A549 (cell line): Measurements from ENCODE around the gene LPAR1. TPM values are rescaled to one million over a fixed set of nuclear protein-coding genes. Genes with fewer than 3 reads are reported as not detected.

Source experiments
- ATAC-seq, 2 experiments: fragments of 200-7000 bp in 1 of 2; fragments of >200 bp in 1 of 2; cut with Nextera tagmentation in 1 of 2; cut with Tn5 transposase in 1 of 2; 3 replicates each; pipeline versions ENCODE4 v1.8.0 to v1.9.1; 2018 to 2020; ENCODE audit warnings: mild to moderate bottlenecking in 1 of 2, moderate library complexity in 1 of 2
- CTCF ChIA-PET: fragments of 300-600 bp; sonication (Branson Sonifier 250); formaldehyde crosslinking; extraction: SDS; loops from one replicate; lab custom pipeline; 2021; ENCODE audit warnings: antibody characterized with exemption, inconsistent platforms; lab: Yijun Ruan, JAX
- POLR2A ChIA-PET: fragments of 350-600 bp; formaldehyde crosslinking; extraction: SDS; loops from one replicate; lab custom pipeline; 2021; ENCODE audit warnings: antibody characterized with exemption, inconsistent platforms; lab: Yijun Ruan, JAX
- DNase-seq, 2 experiments: peaks; one replicate each; pipeline versions ENCODE4 v3.0.0 to v3.0.0-alpha.2; 2011 to 2016; ENCODE audit warnings: low read depth in 1 of 2, low spot score in 1 of 2
- FAIRE-seq: peaks from 2 replicates; lab custom pipeline; 2011; peaks lifted over from hg19 to GRCh38; lab: Jason Lieb, UNC
- H3K27ac ChIP-seq, 2 experiments: fragments of >200 bp; sonication (Bioruptor Twin); formaldehyde crosslinking; 3 replicates each; pipeline ENCODE4 v1.5.1; 2016 to 2017
- H3K4me1 ChIP-seq: fragments of >200 bp; sonication (Bioruptor Twin); formaldehyde crosslinking; 3 replicates; pipeline ENCODE4 v1.6.1; 2016
- H3K4me2 ChIP-seq: fragments of >200 bp; sonication (Bioruptor Twin); formaldehyde crosslinking; 3 replicates; pipeline ENCODE4 v1.6.1; 2016
- H3K4me3 ChIP-seq: fragments of >200 bp; sonication (Bioruptor Twin); formaldehyde crosslinking; 3 replicates; pipeline ENCODE4 v1.5.1; 2016
- H3K9me3 ChIP-seq: fragments of >200 bp; sonication (Bioruptor Twin); formaldehyde crosslinking; 3 replicates; pipeline ENCODE4 v1.6.1; 2016
- BHLHE40 ChIP-seq: IDR thresholded peaks from 2 replicates; pipeline ENCODE4 v1.6.1; 2012; ENCODE audit warnings: low read depth, low read length, inconsistent platforms
- CBX2 ChIP-seq: fragments of 200-600 bp; sonication (generic); IDR thresholded peaks from 2 replicates; pipeline ENCODE4 v1.6.1; 2016; ENCODE audit warnings: low read depth, mild to moderate bottlenecking, borderline replicate concordance
- EHF ChIP-seq: fragments of 250-450 bp; sonication (Bioruptor Pico); IDR thresholded peaks from 2 replicates; pipeline ENCODE4 v1.5.0; 2020; ENCODE audit warnings: mild to moderate bottlenecking
- EP300 ChIP-seq, 2 experiments: fragments of >200 bp; sonication (Bioruptor Twin); formaldehyde crosslinking; IDR thresholded peaks; 2 replicates in 1 of 2; 3 replicates in 1 of 2; pipeline ENCODE4 v1.6.1; 2016 to 2017
- ESRRA ChIP-seq: fragments of 150-350 bp; IDR thresholded peaks from 2 replicates; pipeline ENCODE4 v1.6.1; 2014; ENCODE audit warnings: mild to moderate bottlenecking, low read length, borderline replicate concordance
- FOSB ChIP-seq: fragments of 250-450 bp; sonication (Bioruptor Pico); IDR thresholded peaks from 2 replicates; pipeline ENCODE4 v1.5.0; 2020; ENCODE audit warnings: mild to moderate bottlenecking, moderate library complexity
- HDAC2 ChIP-seq: fragments of 200-600 bp; sonication (generic); IDR thresholded peaks from 2 replicates; pipeline ENCODE4 v1.6.1; 2016
- HOXB13 ChIP-seq: fragments of 250-450 bp; sonication (Bioruptor Pico); IDR thresholded peaks from 2 replicates; pipeline ENCODE4 v1.5.0; 2020; ENCODE audit warnings: low read depth, mild to moderate bottlenecking, moderate library complexity
- JUN ChIP-seq, 2 experiments: fragments of >200 bp; sonication (Bioruptor Twin); formaldehyde crosslinking; IDR thresholded peaks; 2 replicates in 1 of 2; 3 replicates in 1 of 2; pipeline ENCODE4 v1.6.1; 2016 to 2017
- KDM1A ChIP-seq: fragments of 200-600 bp; sonication (generic); IDR thresholded peaks from 2 replicates; pipeline ENCODE4 v1.6.1; 2016; ENCODE audit warnings: low read depth, mild to moderate bottlenecking
- MAZ ChIP-seq: fragments of 150-350 bp; IDR thresholded peaks from 2 replicates; pipeline ENCODE4 v1.6.1; 2014; ENCODE audit warnings: antibody characterized with exemption, low read depth, low read length, borderline replicate concordance
- MYC ChIP-seq: IDR thresholded peaks from 2 replicates; pipeline ENCODE4 v1.6.1; 2012; ENCODE audit warnings: mild to moderate bottlenecking, inconsistent platforms, low read length, improper control_type of control experiment, borderline replicate concordance
- NPAS2 ChIP-seq: fragments of 250-450 bp; sonication (Bioruptor Pico); IDR thresholded peaks from 2 replicates; pipeline ENCODE4 v1.8.0; 2022; ENCODE audit warnings: mild to moderate bottlenecking, moderate library complexity, borderline replicate concordance
- NR3C1 ChIP-seq: fragments of >200 bp; sonication (Bioruptor Twin); formaldehyde crosslinking; IDR thresholded peaks from 3 replicates; pipeline ENCODE4 v1.6.1; 2017
- PHF8 ChIP-seq: fragments of 200-600 bp; sonication (generic); IDR thresholded peaks from 2 replicates; pipeline ENCODE4 v1.6.1; 2016; ENCODE audit warnings: low read depth, mild to moderate bottlenecking, antibody characterized with exemption, moderate library complexity, borderline replicate concordance
- POLR2A ChIP-seq: IDR thresholded peaks from 2 replicates; pipeline ENCODE4 v1.6.1; 2012; ENCODE audit warnings: mild to moderate bottlenecking, low read length
- POLR2AphosphoS2 ChIP-seq: conservative IDR thresholded peaks from 2 replicates; pipeline ENCODE4 v1.6.1; 2012; ENCODE audit warnings: low read length, improper control_type of control experiment, inconsistent platforms
- RFX5 ChIP-seq: fragments of 450-650 bp; IDR thresholded peaks from 2 replicates; pipeline ENCODE4 v1.7.1; 2014; ENCODE audit warnings: antibody characterized with exemption, mild to moderate bottlenecking, moderate library complexity
- SMC3 ChIP-seq: fragments of >200 bp; sonication (Bioruptor Twin); formaldehyde crosslinking; IDR thresholded peaks from 3 replicates; pipeline ENCODE4 v1.6.1; 2018; ENCODE audit warnings: inconsistent platforms
- TFCP2L1 ChIP-seq: fragments of 250-450 bp; sonication (Bioruptor Pico); IDR thresholded peaks from 2 replicates; pipeline ENCODE4 v1.5.0; 2021; ENCODE audit warnings: mild to moderate bottlenecking
- ZC3H11A ChIP-seq: fragments of 450-650 bp; IDR thresholded peaks from 2 replicates; pipeline ENCODE4 v1.6.1; 2014; ENCODE audit warnings: antibody characterized with exemption, mild to moderate bottlenecking
- ZNF302 ChIP-seq: fragments of 250-450 bp; sonication (Bioruptor Pico); IDR thresholded peaks from 2 replicates; pipeline ENCODE4 v1.9.0; 2021; ENCODE audit warnings: inconsistent platforms, mild to moderate bottlenecking, moderate library complexity
- ZSCAN20 ChIP-seq: fragments of 250-450 bp; sonication (Bioruptor Pico); IDR thresholded peaks from 2 replicates; pipeline ENCODE4 v1.8.0; 2022; ENCODE audit warnings: mild to moderate bottlenecking, moderate library complexity
- WGBS: methylation state at CpG from one replicate; pipeline ENCODE4 v1.1.6; 2017; ENCODE audit errors: missing lambda C conversion rate; 5-methylcytosine and 5-hydroxymethylcytosine counted together
- polyA plus RNA-seq, 4 experiments: library from polyadenylated mRNA; depleted of rRNA in 3 of 4; stranded (reverse); fragments of >200 nt; fragmentation: RNase III in 1 of 4; extraction: RNeasy Plus Mini Kit Qiagen cat#74134 plus additional on column Dnase treatment in 1 of 4; gene quantifications; 2 replicates in 3 of 4; 3 replicates in 1 of 4; pipeline ENCODE4 v1.2.3, GENCODE V29; 2011 to 2017
- TF ChIP-seq, protein P1 (sequence below): fragments of 450-650 bp; IDR thresholded peaks from 2 replicates; pipeline ENCODE4 v1.6.1; 2014; ENCODE audit warnings: antibody characterized with exemption
- TF ChIP-seq, protein P2 (sequence below): fragments of >200 bp; sonication (Bioruptor Twin); formaldehyde crosslinking; IDR thresholded peaks from 2 replicates; pipeline ENCODE4 v1.6.1; 2016
- TF ChIP-seq, protein P3 (sequence below): fragments of 250-450 bp; sonication (Bioruptor Pico); IDR thresholded peaks from 2 replicates; pipeline ENCODE4 v1.5.0; 2021; ENCODE audit warnings: mild to moderate bottlenecking, moderate library complexity, borderline replicate concordance
- TF ChIP-seq, protein P4 (sequence below): fragments of 150-350 bp; IDR thresholded peaks from 2 replicates; pipeline ENCODE4 v1.6.1; 2014; ENCODE audit warnings: low read depth, mild to moderate bottlenecking, low read length
- TF ChIP-seq, protein P5 (sequence below): fragments of >200 bp; sonication (Bioruptor Twin); formaldehyde crosslinking; IDR thresholded peaks from 3 replicates; pipeline ENCODE4 v1.6.1; 2016

The LPAR1 gene
- polyA plus RNA-seq, 2 of the 4 experiments (the other 2 are of a cell fraction): 15.8 to 33.7 TPM

DNA sequence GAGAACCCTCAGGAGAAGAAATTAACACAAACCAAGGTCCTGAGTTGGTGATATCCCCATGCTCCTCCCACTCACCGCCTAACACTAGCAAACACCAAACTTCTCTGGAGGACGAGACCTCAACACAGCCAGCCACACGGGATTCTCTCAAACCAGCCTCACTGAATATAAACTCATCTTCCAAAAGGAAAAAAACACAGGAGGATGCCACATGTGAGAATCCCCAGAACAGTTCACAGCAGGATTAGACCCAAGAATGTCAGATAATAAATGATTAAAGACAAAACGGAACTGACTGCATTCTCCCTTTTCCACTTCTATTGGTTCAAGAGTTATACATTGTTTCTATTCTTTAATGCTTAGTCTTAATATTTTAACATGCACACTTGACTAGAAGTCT lies 89.2 kb downstream of the LPAR1 start:
- 0 out of 6 replicates have a peak overlapping the region, but pooled peaks of 1 of the 2 experiments have one; percentile 1 for H3K27ac ChIP-seq
- ChIA-PET POLR2A (no interaction called here), CTCF (no interaction called here)

DNA sequence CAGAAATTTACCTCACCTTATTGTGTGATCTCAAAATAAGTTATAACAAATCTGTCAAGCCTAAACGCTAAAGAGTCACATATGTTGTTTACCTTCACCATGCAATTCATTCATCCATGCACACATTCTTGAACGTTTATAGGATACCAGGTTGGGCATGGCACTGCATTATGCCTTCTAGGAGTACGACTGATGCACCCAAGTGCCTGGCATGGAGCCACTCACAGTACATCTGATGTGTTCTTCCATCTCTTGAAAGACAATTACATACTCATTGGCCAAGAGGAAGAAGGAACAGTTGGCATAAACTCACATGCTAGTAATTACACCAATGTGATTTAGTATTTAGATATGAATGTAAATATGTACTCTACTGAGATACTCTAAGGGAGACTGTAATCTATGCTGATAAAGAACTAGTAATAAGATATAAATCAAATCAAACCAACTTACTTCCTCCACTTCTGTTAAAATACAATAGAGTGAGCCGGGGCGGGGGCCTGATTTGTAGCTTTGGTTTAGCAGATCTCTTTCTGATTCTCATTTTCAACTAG lies 90.7 kb downstream of the LPAR1 start:
- no peak overlapping the region for H3K27ac ChIP-seq
- H3K4me1 ChIP-seq: peaks cover 40% of the 10 kb centered on the region
- 79% methylated on average over 5 of the region's 5 CpGs for WGBS
- no peak for DNase-seq
- no peak for ATAC-seq
- H3K9me3 ChIP-seq: no peaks in the 10 kb centered on the region
- POLR2A ChIA-PET: no interaction called here
- no peak for TF ChIP-seq JUN (IDR thresholded peaks at IDR 0.05)
- TF ChIP-seq ZSCAN20 (CRISPR knock-in tag): no peak
- TF ChIP-seq CBX2: no peak
- no peak for TF ChIP-seq HOXB13
- no peak for TF ChIP-seq POLR2AphosphoS2
- TF ChIP-seq NPAS2 (CRISPR knock-in tag): no peak
- no peak for TF ChIP-seq ESRRA
- no peak for TF ChIP-seq FOSB
- no peak for TF ChIP-seq MYC
- TF ChIP-seq, protein P1, sequence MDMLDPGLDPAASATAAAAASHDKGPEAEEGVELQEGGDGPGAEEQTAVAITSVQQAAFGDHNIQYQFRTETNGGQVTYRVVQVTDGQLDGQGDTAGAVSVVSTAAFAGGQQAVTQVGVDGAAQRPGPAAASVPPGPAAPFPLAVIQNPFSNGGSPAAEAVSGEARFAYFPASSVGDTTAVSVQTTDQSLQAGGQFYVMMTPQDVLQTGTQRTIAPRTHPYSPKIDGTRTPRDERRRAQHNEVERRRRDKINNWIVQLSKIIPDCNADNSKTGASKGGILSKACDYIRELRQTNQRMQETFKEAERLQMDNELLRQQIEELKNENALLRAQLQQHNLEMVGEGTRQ: no peak
- TF ChIP-seq ZC3H11A: no peak
- TF ChIP-seq RFX5: no peak
- TF ChIP-seq PHF8: no peak
- no peak for TF ChIP-seq KDM1A
- H3K4me2 ChIP-seq: no peak overlapping the region
- CTCF ChIA-PET: no interaction called here
- no peak overlapping the region for H3K4me3 ChIP-seq
- FAIRE-seq: no peak

More for the DNA sequence above, 89.2 kb downstream of the LPAR1 start:
- TF ChIP-seq, protein P1: no peak
- TF ChIP-seq TFCP2L1 (CRISPR knock-in tag): no peak
- TF ChIP-seq, protein P2, sequence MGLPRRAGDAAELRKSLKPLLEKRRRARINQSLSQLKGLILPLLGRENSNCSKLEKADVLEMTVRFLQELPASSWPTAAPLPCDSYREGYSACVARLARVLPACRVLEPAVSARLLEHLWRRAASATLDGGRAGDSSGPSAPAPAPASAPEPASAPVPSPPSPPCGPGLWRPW: no peak
- TF ChIP-seq, protein P3, sequence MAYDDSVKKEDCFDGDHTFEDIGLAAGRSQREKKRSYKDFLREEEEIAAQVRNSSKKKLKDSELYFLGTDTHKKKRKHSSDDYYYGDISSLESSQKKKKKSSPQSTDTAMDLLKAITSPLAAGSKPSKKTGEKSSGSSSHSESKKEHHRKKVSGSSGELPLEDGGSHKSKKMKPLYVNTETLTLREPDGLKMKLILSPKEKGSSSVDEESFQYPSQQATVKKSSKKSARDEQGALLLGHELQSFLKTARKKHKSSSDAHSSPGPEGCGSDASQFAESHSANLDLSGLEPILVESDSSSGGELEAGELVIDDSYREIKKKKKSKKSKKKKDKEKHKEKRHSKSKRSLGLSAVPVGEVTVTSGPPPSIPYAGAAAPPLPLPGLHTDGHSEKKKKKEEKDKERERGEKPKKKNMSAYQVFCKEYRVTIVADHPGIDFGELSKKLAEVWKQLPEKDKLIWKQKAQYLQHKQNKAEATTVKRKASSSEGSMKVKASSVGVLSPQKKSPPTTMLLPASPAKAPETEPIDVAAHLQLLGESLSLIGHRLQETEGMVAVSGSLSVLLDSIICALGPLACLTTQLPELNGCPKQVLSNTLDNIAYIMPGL: no peak
- TF ChIP-seq POLR2A: no peak
- TF ChIP-seq NPAS2 (CRISPR knock-in tag): no peak
- TF ChIP-seq SMC3: no peak
- no peak for TF ChIP-seq RFX5
- TF ChIP-seq ZNF302: no peak
- TF ChIP-seq, protein P4, sequence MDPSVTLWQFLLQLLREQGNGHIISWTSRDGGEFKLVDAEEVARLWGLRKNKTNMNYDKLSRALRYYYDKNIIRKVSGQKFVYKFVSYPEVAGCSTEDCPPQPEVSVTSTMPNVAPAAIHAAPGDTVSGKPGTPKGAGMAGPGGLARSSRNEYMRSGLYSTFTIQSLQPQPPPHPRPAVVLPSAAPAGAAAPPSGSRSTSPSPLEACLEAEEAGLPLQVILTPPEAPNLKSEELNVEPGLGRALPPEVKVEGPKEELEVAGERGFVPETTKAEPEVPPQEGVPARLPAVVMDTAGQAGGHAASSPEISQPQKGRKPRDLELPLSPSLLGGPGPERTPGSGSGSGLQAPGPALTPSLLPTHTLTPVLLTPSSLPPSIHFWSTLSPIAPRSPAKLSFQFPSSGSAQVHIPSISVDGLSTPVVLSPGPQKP: no peak
- TF ChIP-seq HDAC2: no peak
- TF ChIP-seq, protein P5, sequence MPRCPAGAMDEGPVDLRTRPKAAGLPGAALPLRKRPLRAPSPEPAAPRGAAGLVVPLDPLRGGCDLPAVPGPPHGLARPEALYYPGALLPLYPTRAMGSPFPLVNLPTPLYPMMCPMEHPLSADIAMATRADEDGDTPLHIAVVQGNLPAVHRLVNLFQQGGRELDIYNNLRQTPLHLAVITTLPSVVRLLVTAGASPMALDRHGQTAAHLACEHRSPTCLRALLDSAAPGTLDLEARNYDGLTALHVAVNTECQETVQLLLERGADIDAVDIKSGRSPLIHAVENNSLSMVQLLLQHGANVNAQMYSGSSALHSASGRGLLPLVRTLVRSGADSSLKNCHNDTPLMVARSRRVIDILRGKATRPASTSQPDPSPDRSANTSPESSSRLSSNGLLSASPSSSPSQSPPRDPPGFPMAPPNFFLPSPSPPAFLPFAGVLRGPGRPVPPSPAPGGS: no peak
- no peak for TF ChIP-seq MYC
- no peak for TF ChIP-seq PHF8
- no peak for TF ChIP-seq BHLHE40
- no peak for TF ChIP-seq EP300 (IDR thresholded peaks at IDR 0.05)
- TF ChIP-seq MAZ: no peak
- no peak for TF ChIP-seq NR3C1
- no peak for TF ChIP-seq EHF (CRISPR knock-in tag)
- DNase-seq (no peak), ATAC-seq (no peak), FAIRE-seq (no peak)
- H3K4me2 ChIP-seq: no peak overlapping the region; the same call in 2 of the 3 replicates
- peaks cover 40% of the 10 kb centered on the region for H3K4me1 ChIP-seq
- 0 out of 3 replicates have a peak, but pooled peaks cover 4% of the 10 kb centered on the region for H3K9me3 ChIP-seq
- no peak overlapping the region for H3K4me3 ChIP-seq
- WGBS: 72% methylated on average over 4 of the region's 4 CpGs
